Neural cell (in vitro differentiated cells): ENCODE measurements around the gene GTPBP2.

Experiments
- RAD21 ChIP-seq: fragments of 450-650 bp; conservative IDR thresholded peaks from 2 replicates; pipeline ENCODE4 v1.6.1; 2014; ENCODE audit warnings: antibody characterized with exemption, mild to moderate bottlenecking, moderate library complexity
- TF ChIP-seq, protein P1 (sequence below): fragments of 450-650 bp; IDR thresholded peaks from 2 replicates; pipeline ENCODE4 v1.5.1; 2014; ENCODE audit warnings: antibody characterized with exemption, mild to moderate bottlenecking, moderate library complexity; ENCODE audit not compliant: poor library complexity, severe bottlenecking

DNA sequence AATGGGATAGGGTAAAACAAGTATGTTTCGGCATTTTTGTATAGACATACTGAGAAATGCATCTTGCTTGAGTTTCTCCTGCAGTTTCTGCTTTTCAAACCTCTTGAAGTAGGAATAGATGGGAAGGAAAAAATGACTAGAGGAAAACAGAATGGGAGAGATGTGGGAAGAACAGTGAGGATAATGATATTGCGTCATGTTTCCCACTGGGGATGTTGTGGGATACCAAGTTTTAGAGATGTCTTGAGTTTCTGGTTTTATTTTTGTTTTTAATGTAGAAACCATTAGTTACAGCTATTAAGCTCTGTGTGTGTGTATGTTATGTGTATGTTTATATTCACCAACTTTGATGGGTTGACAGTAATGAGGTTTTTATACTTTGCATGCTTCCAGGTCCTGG lies 28.5 kb downstream of the GTPBP2 start:
- TF ChIP-seq, protein P1, sequence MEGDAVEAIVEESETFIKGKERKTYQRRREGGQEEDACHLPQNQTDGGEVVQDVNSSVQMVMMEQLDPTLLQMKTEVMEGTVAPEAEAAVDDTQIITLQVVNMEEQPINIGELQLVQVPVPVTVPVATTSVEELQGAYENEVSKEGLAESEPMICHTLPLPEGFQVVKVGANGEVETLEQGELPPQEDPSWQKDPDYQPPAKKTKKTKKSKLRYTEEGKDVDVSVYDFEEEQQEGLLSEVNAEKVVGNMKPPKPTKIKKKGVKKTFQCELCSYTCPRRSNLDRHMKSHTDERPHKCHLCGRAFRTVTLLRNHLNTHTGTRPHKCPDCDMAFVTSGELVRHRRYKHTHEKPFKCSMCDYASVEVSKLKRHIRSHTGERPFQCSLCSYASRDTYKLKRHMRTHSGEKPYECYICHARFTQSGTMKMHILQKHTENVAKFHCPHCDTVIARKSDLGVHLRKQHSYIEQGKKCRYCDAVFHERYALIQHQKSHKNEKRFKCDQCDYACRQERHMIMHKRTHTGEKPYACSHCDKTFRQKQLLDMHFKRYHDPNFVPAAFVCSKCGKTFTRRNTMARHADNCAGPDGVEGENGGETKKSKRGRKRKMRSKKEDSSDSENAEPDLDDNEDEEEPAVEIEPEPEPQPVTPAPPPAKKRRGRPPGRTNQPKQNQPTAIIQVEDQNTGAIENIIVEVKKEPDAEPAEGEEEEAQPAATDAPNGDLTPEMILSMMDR: no peak
- no peak for TF ChIP-seq RAD21
